CD8-positive, alpha-beta memory T cell (primary cell): ENCODE results near the gene SUSD6. TPM values are rescaled to one million over a fixed set of nuclear protein-coding genes. Genes with fewer than 3 reads are reported as not detected.
A peak's percentile ranks its signal among the peaks of the same experiment; 100 is the strongest.
"Not testable (repeated sequence)": the region's sequence is repeated elsewhere in the genome, so short reads cannot be mapped to it uniquely, and the experiment has no call there.

Experiments used
- CTCF ChIA-PET: fragments of 350-600 bp; sonication (Branson Sonifier 250); formaldehyde crosslinking; loops from one replicate; lab custom pipeline; 2021; ENCODE audit warnings: antibody characterized with exemption; lab: Charles Lee
- POLR2A ChIA-PET: fragments of 350-600 bp; sonication (Branson Sonifier 250); formaldehyde crosslinking; loops from one replicate; lab custom pipeline; 2021; ENCODE audit warnings: antibody characterized with exemption; lab: Charles Lee
- DNase-seq, 5 donors: peaks; one replicate each; pipeline versions ENCODE4 v3.0.0 to v3.0.0-alpha.2; 2020 to 2022; ENCODE audit warnings: mixed read lengths in 1 of 5
- H3K27ac ChIP-seq: one replicate; pipeline ENCODE4 v1.7.0; 2013; ENCODE audit warnings: low read depth, mild to moderate bottlenecking, low read length, moderate library complexity
- H3K27me3 ChIP-seq: 2 replicates; pipeline ENCODE4 v1.7.0; 2013; ENCODE audit warnings: low read length, mild to moderate bottlenecking; ENCODE audit not compliant: insufficient read depth, poor library complexity, severe bottlenecking
- H3K36me3 ChIP-seq: 2 replicates; pipeline ENCODE4 v1.7.0; 2013; ENCODE audit warnings: mild to moderate bottlenecking, low read length, moderate library complexity; ENCODE audit not compliant: insufficient read depth
- H3K4me1 ChIP-seq: 2 replicates; pipeline ENCODE4 v1.7.0; 2013; ENCODE audit warnings: mild to moderate bottlenecking, low read length, moderate library complexity; ENCODE audit not compliant: insufficient read depth
- H3K4me3 ChIP-seq: 2 replicates; pipeline ENCODE4 v1.7.0; 2013; ENCODE audit warnings: mild to moderate bottlenecking, low read length
- H3K9me3 ChIP-seq: 2 replicates; pipeline ENCODE4 v1.7.0; 2013; ENCODE audit warnings: mild to moderate bottlenecking, low read length
- H3K27ac Mint-ChIP-seq, 8 donors: one replicate each; pipeline ENCODE4 v1.8.0; 2020 to 2021; ENCODE audit warnings: mixed read lengths in 8 of 8, mild to moderate bottlenecking in 6 of 8, inconsistent platforms in 3 of 8, moderate library complexity in 3 of 8
- H3K27me3 Mint-ChIP-seq, 2 donors: one replicate each; pipeline ENCODE4 v1.8.0; 2020 to 2021; ENCODE audit warnings: mixed read lengths in 2 of 2, mild to moderate bottlenecking in 1 of 2, moderate library complexity in 1 of 2
- H3K36me3 Mint-ChIP-seq, 3 donors: one replicate each; pipeline ENCODE4 v1.8.0; 2020 to 2021; ENCODE audit warnings: mixed read lengths in 3 of 3, inconsistent platforms in 1 of 3, mild to moderate bottlenecking in 1 of 3
- H3K4me1 Mint-ChIP-seq, 3 donors: one replicate each; pipeline ENCODE4 v1.8.0; 2020 to 2021; ENCODE audit warnings: mixed read lengths in 3 of 3, inconsistent platforms in 1 of 3, mild to moderate bottlenecking in 1 of 3
- H3K4me3 Mint-ChIP-seq, 7 donors: one replicate each; pipeline ENCODE4 v1.8.0; 2020 to 2021; ENCODE audit warnings: mixed read lengths in 7 of 7, mild to moderate bottlenecking in 6 of 7, moderate library complexity in 4 of 7, inconsistent platforms in 2 of 7
- H3K9me3 Mint-ChIP-seq, 5 donors: one replicate each; pipeline ENCODE4 v1.8.0; 2020 to 2022; ENCODE audit warnings: mixed read lengths in 5 of 5, mild to moderate bottlenecking in 3 of 5, moderate library complexity in 2 of 5, inconsistent platforms in 1 of 5
- polyA plus RNA-seq: library from polyadenylated mRNA; unstranded; fragments of 300-500 nt; fragmentation: Illumina TruSeq; gene quantifications from one replicate; pipeline ENCODE4 v1.2.3, GENCODE V29; 2021
- total RNA-seq, 2 experiments: library from RNA; stranded (reverse); gene quantifications; one replicate each; pipeline ENCODE4 v1.2.3, GENCODE V29; 2021

The SUSD6 gene
- total and polyA plus RNA-seq, 3 experiments from 2014 or later, result 9.3 to 53.9 (median 51.4) TPM

DNA sequence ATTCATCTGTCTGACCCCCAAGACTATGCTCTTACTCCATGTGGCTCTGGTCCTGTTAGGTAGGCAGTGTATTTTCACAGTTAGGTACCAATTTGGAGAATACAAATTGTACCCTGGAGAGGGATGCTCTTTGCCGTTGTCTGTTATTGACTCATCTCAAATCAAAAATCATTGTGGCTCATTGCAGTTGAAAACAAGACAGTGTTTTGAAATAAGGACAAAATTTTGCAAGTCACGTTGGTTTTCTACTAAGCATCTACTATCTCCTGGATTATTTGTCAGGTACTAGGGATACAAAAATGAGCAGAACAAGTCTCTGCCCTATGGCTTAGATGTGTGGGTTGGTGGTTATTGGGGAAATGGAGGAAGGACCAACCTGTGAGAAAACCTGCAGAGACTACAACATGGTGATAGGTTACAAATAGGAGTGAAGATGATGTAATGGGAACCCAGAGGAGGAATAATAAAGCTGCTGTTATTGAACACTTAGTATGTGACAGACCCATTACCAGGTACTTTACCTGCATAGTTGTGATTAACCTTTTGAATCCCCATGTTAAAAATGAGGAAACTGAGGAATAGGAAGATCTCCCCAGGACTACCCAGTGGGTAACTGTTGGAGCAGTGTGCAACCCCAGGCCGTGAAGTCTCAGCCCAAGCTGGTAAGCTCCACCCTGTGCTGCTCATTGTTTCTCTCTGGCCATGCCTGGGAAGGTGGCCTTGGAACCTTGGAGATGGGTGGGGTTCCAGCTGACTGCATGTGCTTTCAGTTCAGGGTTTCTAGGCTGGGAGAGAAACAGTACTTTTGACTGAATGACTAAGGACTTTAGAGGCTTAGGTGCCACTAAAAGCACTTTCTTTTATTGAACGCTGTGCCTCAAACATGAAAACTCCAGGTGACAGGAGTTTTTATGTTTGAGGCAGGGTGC is 82.7 kb downstream of the SUSD6 start:
- Histone ChIP-seq H3K9me3 (no peaks in the 10 kb centered on the region), H3K4me1 (peaks cover 38% of the 10 kb centered on the region), H3K27me3 (no peaks in the 10 kb centered on the region), H3K36me3 (no peaks in the 10 kb centered on the region), H3K4me3 (no peak overlapping the region), H3K27ac (peak overlapping the region; percentile 57)
- no peak for DNase-seq
- Mint-ChIP-seq H3K27me3 (no peaks in the 10 kb centered on the region), H3K4me3 (peak overlapping the region in 1 of 7 donors; percentile 13), H3K9me3 (no peaks in the 10 kb centered on the region), H3K27ac (peak overlapping the region in 5 of 8 donors; percentile 4 to 66 (median 21)), H3K4me1 (peaks cover 62 to 95% (median 87%) of the 10 kb centered on the region in 3 donors), H3K36me3 (peaks cover 0 to 30% (median 2%) of the 10 kb centered on the region in 3 donors)
- ChIA-PET POLR2A (no interaction called here), CTCF (interaction anchor here (0.7 kb wide), 1 partner anchor 32 kb away, joined by 3 read pairs; no protein-coding TSS in a partner anchor)

DNA sequence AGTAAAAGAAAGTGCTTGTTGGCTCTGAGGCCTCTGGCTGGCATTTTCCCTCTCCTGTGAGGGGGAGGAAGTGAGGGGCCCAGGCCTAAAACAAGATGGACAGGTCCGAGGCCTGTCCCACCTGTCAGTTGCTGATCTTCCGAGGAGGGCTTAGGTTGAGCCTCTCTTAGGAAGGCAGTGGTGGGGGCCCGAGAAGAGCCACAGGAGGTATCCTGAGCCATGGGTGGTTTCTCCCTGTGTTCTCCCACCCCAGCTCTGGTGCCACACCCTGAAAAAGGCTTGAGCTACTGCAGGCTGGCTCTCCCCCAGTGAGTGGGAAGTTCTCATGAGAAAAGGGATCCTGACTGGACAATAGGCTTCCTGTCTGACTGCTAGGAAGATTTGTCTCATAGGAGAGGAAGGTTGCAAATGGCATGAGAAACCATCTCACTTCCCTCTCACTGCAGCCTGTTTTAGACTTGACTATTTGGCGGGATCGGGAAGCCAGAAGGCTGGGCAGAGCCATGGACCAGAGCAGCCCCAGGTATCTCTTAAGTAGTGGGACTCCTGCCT is 83.4 kb downstream of the SUSD6 start:
- Histone ChIP-seq H3K4me3 (no peak overlapping the region), H3K9me3 (no peaks in the 10 kb centered on the region), H3K27me3 (no peaks in the 10 kb centered on the region), H3K4me1 (peaks cover 38% of the 10 kb centered on the region), H3K27ac (peak overlapping the region; percentile 57), H3K36me3 (no peaks in the 10 kb centered on the region)
- no peaks in the 10 kb centered on the region for H3K9me3 Mint-ChIP-seq
- ChIA-PET POLR2A (no interaction called here), CTCF (interaction anchor here (0.7 kb wide), 1 partner anchor 32 kb away, joined by 3 read pairs; no protein-coding TSS in a partner anchor)
- peaks cover 0 to 30% (median 2%) of the 10 kb centered on the region in 3 donors for H3K36me3 Mint-ChIP-seq
- DNase-seq, result no peak
- H3K4me1 Mint-ChIP-seq, result peaks cover 64 to 96% (median 89%) of the 10 kb centered on the region in 3 donors
- H3K4me3 Mint-ChIP-seq, result no peak overlapping the region
- H3K27me3 Mint-ChIP-seq, result no peaks in the 10 kb centered on the region
- H3K27ac Mint-ChIP-seq, result peak overlapping the region in 4 of 8 donors; percentile 4 to 47 (median 37)

DNA sequence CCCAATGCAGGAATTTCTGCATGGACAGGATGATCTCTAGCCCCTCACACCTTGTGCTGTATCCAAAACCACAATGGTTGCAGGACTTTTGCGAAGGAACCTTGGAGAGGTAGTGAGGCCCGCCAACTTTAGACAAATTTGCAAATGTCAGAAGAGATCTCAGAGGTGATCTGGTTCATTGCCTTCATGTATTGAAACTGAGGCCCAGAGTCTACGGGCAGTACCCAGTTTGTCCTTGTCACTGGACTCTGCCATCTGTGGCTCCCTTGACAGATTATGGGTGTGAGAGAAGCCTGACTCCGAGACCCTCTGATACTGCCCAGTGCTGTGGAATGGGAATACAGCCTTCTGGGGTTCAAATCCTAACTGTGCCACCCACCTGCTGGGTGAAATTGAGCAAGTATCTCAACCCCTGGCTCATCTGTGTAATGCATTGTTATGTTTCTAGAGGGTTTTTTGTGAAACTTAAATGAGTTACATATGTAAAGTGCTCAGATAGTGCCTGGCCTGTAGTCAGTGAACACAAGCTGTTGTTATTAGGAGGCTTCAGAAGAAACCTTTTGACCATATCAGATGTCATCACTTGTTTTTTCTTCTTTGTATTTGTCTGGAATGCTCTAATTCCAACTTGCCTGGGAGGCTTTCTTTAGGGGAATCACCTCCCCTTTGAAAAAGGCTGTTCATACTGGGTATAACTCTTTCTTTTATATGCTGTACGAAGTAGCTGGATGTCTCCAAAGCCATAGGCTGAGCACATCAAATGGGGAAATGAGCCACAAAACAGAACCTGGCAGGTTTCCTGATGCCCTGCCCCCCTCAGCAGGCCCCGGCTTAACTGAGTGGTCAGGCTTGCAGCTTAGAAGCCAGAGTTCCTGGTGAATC is 84.2 kb downstream of the SUSD6 start:
- peaks cover 0 to 22% (median 2%) of the 10 kb centered on the region in 3 donors for H3K36me3 Mint-ChIP-seq
- Histone ChIP-seq H3K9me3 (no peaks in the 10 kb centered on the region), H3K27ac (peak overlapping the region; percentile 57), H3K4me3 (no peak overlapping the region), H3K27me3 (no peaks in the 10 kb centered on the region), H3K36me3 (no peaks in the 10 kb centered on the region), H3K4me1 (peaks cover 38% of the 10 kb centered on the region)
- H3K27me3 Mint-ChIP-seq, result no peaks in the 10 kb centered on the region
- DNase-seq, result no peak
- peak overlapping the region; percentile 22 to 66 (median 38) for H3K27ac Mint-ChIP-seq
- ChIA-PET CTCF (no interaction called here), POLR2A (no interaction called here)
- H3K4me3 Mint-ChIP-seq, result peak overlapping the region in 1 of 7 donors; percentile 12
- H3K4me1 Mint-ChIP-seq, result peaks cover 61 to 96% (median 88%) of the 10 kb centered on the region in 3 donors
- H3K9me3 Mint-ChIP-seq, result no peaks in the 10 kb centered on the region

DNA sequence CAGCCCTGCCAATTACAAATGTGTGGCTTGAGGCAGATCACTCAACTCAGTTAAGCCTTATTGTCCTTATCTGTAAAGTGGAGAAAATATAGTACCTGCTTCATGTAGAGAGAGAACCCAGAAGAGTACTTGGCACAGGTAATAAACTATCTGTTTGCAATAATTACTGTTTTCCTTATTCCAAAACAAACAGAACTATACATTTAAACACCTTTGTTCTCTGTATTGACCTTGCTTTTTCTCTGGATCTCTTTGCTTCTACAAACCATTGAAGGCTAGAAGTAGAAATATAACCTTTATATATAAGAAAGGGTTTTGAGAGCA is 84.8 kb downstream of the SUSD6 start:
- DNase-seq, result no peak
- H3K27me3 ChIP-seq, result no peaks in the 10 kb centered on the region
- H3K27me3 Mint-ChIP-seq, result no peaks in the 10 kb centered on the region
- H3K4me1 Mint-ChIP-seq, result peaks cover 66 to 94% (median 94%) of the 10 kb centered on the region in 3 donors
- ChIA-PET POLR2A (no interaction called here), CTCF (no interaction called here)
- peak overlapping the region; percentile 58 for H3K27ac ChIP-seq
- H3K36me3 ChIP-seq, result no peaks in the 10 kb centered on the region
- no peak overlapping the region for H3K4me3 Mint-ChIP-seq
- H3K9me3 ChIP-seq, result no peaks in the 10 kb centered on the region
- H3K4me3 ChIP-seq, result no peak overlapping the region
- H3K4me1 ChIP-seq, result peaks cover 41% of the 10 kb centered on the region
- peaks cover 0 to 17% (median 2%) of the 10 kb centered on the region in 3 donors for H3K36me3 Mint-ChIP-seq
- peak overlapping the region in 4 of 8 donors; percentile 34 to 66 (median 45) for H3K27ac Mint-ChIP-seq
- H3K9me3 Mint-ChIP-seq, result no peaks in the 10 kb centered on the region

DNA sequence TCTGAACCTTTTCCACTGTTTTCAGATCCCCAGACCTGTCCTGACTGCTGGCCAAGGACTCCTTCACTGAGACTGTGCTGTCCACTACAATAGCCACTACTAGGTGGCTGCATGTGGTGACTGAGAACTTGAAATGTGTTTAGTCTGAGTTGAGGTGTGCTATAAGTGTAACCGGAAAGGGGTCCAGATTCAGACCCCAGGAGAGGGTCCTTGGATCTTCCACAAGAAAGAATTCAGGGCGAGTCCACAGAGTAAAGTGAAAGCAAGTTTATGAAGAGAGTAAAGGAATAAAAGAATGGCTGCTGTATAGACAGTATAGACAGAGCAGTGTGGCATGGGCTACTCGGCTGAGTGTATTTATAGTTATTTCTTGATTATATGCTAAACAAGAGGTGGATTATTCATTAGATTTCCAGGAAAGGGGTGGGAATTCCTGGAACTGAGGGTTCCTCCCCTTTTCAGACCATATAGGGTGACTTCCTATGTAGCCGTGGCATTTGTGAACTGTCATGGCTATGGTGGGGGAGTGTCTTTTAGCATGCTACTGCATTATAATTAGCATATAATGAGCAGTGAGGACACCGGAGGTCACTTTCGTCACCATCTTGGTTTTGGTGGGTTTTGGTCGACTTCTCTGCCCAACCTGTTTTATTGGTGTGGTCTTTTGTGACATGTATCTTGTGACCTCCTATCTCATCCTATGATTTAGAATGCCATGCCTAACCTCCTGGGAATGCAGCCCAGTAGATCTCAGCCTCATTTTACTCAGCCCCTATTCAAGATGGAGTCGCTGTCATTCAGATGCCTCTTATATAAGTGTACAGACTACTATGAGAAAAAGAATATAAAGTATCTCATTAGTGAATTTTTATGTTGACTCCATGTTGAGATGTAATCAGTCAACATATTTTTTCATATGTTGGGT is 85.5 kb downstream of the SUSD6 start:
- H3K4me3 ChIP-seq, result no peak overlapping the region
- H3K4me3 Mint-ChIP-seq, result peak overlapping the region in 3 of 7 donors; percentile 4 to 17 (median 13)
- POLR2A ChIA-PET, result no interaction called here

DNA sequence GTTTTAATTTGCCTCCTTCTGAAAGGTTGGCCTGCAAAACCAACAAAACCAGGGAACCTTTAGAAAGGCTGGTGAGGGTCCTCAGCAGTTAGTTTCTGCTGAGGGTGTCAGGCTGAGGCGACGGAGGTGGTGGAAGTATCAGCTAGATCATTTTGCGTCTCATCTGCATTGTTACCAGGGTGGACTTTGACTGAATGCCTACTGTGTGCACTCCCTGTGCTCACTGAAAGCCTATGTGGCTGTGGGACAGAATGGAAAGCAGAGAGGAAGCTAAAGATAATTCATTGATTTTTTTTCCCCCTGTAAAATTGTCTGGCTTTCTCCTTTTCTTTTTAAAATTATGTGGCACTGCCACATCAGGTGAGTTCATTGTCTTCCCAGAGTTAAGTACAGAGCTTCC is 87.2 kb downstream of the SUSD6 start:
- peak overlapping the region in 6 of 8 donors; percentile 18 to 58 (median 48) for H3K27ac Mint-ChIP-seq
- peaks cover 72 to 94% (median 93%) of the 10 kb centered on the region in 3 donors for H3K4me1 Mint-ChIP-seq
- POLR2A ChIA-PET, result no interaction called here
- CTCF ChIA-PET, result no interaction called here
- Histone ChIP-seq H3K27me3 (no peaks in the 10 kb centered on the region), H3K36me3 (no peaks in the 10 kb centered on the region), H3K4me3 (no peak overlapping the region), H3K9me3 (no peaks in the 10 kb centered on the region), H3K27ac (no peak overlapping the region), H3K4me1 (peaks cover 52% of the 10 kb centered on the region)
- H3K27me3 Mint-ChIP-seq, result no peaks in the 10 kb centered on the region
- H3K4me3 Mint-ChIP-seq, result no peak overlapping the region
- DNase-seq, result no peak
- peaks cover 0 to 18% (median 3%) of the 10 kb centered on the region in 3 donors for H3K36me3 Mint-ChIP-seq
- H3K9me3 Mint-ChIP-seq, result no peaks in the 10 kb centered on the region

More for the DNA sequence above, 85.5 kb downstream of the SUSD6 start:
- Histone ChIP-seq H3K4me1 (peaks cover 42% of the 10 kb centered on the region), H3K27me3 (no peaks in the 10 kb centered on the region), H3K9me3 (no peaks in the 10 kb centered on the region), H3K36me3 (no peaks in the 10 kb centered on the region), H3K27ac (peak overlapping the region; percentile 58)
- H3K9me3 Mint-ChIP-seq, result no peaks in the 10 kb centered on the region
- CTCF ChIA-PET, result no interaction called here
- peaks cover 71 to 96% (median 94%) of the 10 kb centered on the region in 3 donors for H3K4me1 Mint-ChIP-seq
- no peak for DNase-seq
- H3K36me3 Mint-ChIP-seq, result peaks cover 0 to 13% (median 0%) of the 10 kb centered on the region in 3 donors
- no peaks in the 10 kb centered on the region for H3K27me3 Mint-ChIP-seq
- H3K27ac Mint-ChIP-seq, result peak overlapping the region in 7 of 8 donors; percentile 0 to 64 (median 48)

DNA sequence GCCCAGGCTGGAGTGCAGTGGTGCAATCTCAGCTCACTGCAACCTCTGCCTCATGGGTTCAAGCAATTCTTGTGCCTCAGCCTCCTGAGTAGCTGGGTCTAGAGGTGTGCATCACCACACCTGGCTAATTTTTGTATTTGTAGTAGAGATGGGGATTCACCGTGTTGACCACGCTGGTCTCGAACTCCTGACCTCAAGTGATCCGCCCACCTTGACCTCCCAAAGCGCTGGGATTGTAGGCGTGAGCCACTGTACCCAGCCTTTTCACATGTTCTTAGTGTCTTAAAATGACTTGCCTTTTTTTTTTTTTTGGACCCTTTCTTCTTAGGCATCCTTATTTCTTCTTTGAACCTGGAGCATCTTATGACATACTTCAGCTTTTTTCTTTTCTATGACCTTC is 87.8 kb downstream of the SUSD6 start:
- peaks cover 48% of the 10 kb centered on the region for H3K4me1 ChIP-seq
- H3K27ac ChIP-seq, H3K27me3 ChIP-seq, DNase-seq, H3K4me3 Mint-ChIP-seq, H3K27me3 Mint-ChIP-seq, H3K36me3 ChIP-seq, POLR2A ChIA-PET, CTCF ChIA-PET, H3K9me3 ChIP-seq, H3K9me3 Mint-ChIP-seq, H3K4me3 ChIP-seq: not testable (repeated sequence)
- Mint-ChIP-seq H3K4me1 (peaks cover 73 to 93% (median 86%) of the 10 kb centered on the region in 3 donors), H3K36me3 (peaks cover 6 to 20% (median 6%) of the 10 kb centered on the region in 3 donors), H3K27ac (peak overlapping the region in 7 of 8 donors; percentile 14 to 81 (median 28))
